ENCODE data around the gene STRA8.
"Not testable (repeated sequence)": the region's sequence is repeated elsewhere in the genome, so short reads cannot be mapped to it uniquely, and the experiment has no call there.

Gene STRA8

GRCh38 chr7:135232720-135233119, 918 bp upstream of the STRA8 start:
- in situ Hi-C loops (cut with MboI; ENCODE audit: low pct_unique_long_range_greater_than_20kb, low sequenced_read_pairs) = no loop called here
- DNase-seq = peak; percentile 15

- in situ Hi-C loops (cut with MboI; ENCODE audit: low pct_unique_long_range_greater_than_20kb, low sequenced_read_pairs); DNase-seq: not testable (repeated sequence)
Observed at GRCh38 chr7:135234095-135234494, 457 bp downstream of the STRA8 start.

- no peak for DNase-seq
- in situ Hi-C loops (cut with MboI; ENCODE audit: low pct_unique_long_range_greater_than_20kb, low sequenced_read_pairs) = no loop called here
Observed at GRCh38 chr7:135234727-135235126, 1.1 kb downstream of the STRA8 start.

- DNase-seq = no peak
- in situ Hi-C loops (cut with MboI; ENCODE audit: low pct_unique_long_range_greater_than_20kb, low sequenced_read_pairs) = no loop called here
Observed at GRCh38 chr7:135235841-135236240, 2.2 kb downstream of the STRA8 start.

GRCh38 chr7:135236727-135237126, 3.1 kb downstream of the STRA8 start:
- in situ Hi-C loops (cut with MboI; ENCODE audit: low pct_unique_long_range_greater_than_20kb, low sequenced_read_pairs) = no loop called here
- peak; percentile 65 for DNase-seq

- in situ Hi-C loops (cut with MboI; ENCODE audit: low pct_unique_long_range_greater_than_20kb, low sequenced_read_pairs) = no loop called here
- peak; percentile 35 for DNase-seq
Observed at GRCh38 chr7:135238112-135238744, 4.6 kb downstream of the STRA8 start.

- in situ Hi-C loops (cut with MboI; ENCODE audit: low pct_unique_long_range_greater_than_20kb, low sequenced_read_pairs) = no loop called here
Observed at GRCh38 chr7:135239263-135239662, 5.6 kb downstream of the STRA8 start.

GRCh38 chr7:135240441-135240840, 6.8 kb downstream of the STRA8 start:
- DNase-seq = no peak
- in situ Hi-C loops (cut with MboI; ENCODE audit: low pct_unique_long_range_greater_than_20kb, low sequenced_read_pairs) = no loop called here

More at GRCh38 chr7:135239263-135239662, 5.6 kb downstream of the STRA8 start:
- DNase-seq = no peak

GRCh38 chr7:135242096-135242684, 8.6 kb downstream of the STRA8 start:
- DNase-seq = no peak
- in situ Hi-C loops (cut with MboI; ENCODE audit: low pct_unique_long_range_greater_than_20kb, low sequenced_read_pairs) = no loop called here

GRCh38 chr7:135245226-135246190, 11.9 kb downstream of the STRA8 start:
- in situ Hi-C loops (cut with MboI; ENCODE audit: low pct_unique_long_range_greater_than_20kb, low sequenced_read_pairs) = no loop called here
- DNase-seq = no peak

GRCh38 chr7:135246191-135246825, 12.7 kb downstream of the STRA8 start:
- DNase-seq = no peak

GRCh38 chr7:135247746-135248471, 14.3 kb downstream of the STRA8 start:
- in situ Hi-C loops (cut with MboI; ENCODE audit: low pct_unique_long_range_greater_than_20kb, low sequenced_read_pairs) = no loop called here

More at GRCh38 chr7:135246191-135246825, 12.7 kb downstream of the STRA8 start:
- in situ Hi-C loops (cut with MboI; ENCODE audit: low pct_unique_long_range_greater_than_20kb, low sequenced_read_pairs) = no loop called here

GRCh38 chr7:135248546-135248945, 14.9 kb downstream of the STRA8 start:
- in situ Hi-C loops (cut with MboI; ENCODE audit: low pct_unique_long_range_greater_than_20kb, low sequenced_read_pairs) = no loop called here
- DNase-seq = no peak

More at GRCh38 chr7:135247746-135248471, 14.3 kb downstream of the STRA8 start:
- no peak for DNase-seq

GRCh38 chr7:135251496-135252391, 18.1 kb downstream of the STRA8 start:
- peak; percentile 22 for DNase-seq
- in situ Hi-C loops (cut with MboI; ENCODE audit: low pct_unique_long_range_greater_than_20kb, low sequenced_read_pairs) = no loop called here

GRCh38 chr7:135253851-135254771, 20.5 kb downstream of the STRA8 start:
- in situ Hi-C loops (cut with MboI; ENCODE audit: low pct_unique_long_range_greater_than_20kb, low sequenced_read_pairs) = no loop called here
- DNase-seq = peak; percentile 79

- DNase-seq = no peak
- in situ Hi-C loops (cut with MboI; ENCODE audit: low pct_unique_long_range_greater_than_20kb, low sequenced_read_pairs) = no loop called here
Observed at GRCh38 chr7:135257790-135258189, 24.2 kb downstream of the STRA8 start.

GRCh38 chr7:135258585-135258984, 24.9 kb downstream of the STRA8 start:
- DNase-seq = no peak
- in situ Hi-C loops (cut with MboI; ENCODE audit: low pct_unique_long_range_greater_than_20kb, low sequenced_read_pairs) = no loop called here
